ENCODE data around the gene CADPS.

- TF ChIP-seq ZNF274 (IDR thresholded peaks at IDR 0.05; ENCODE audit: low read depth, low read length) (no peak), SUZ12 (IDR thresholded peaks at IDR 0.05; ENCODE audit: extremely low read depth, insufficient read depth, insufficient read length) (no peak), YY1 (IDR thresholded peaks at IDR 0.05; ENCODE audit: insufficient read depth, insufficient read length) (no peak)
Measured at GRCh38 chr3:62546266-62546665, 328.9 kb downstream of the CADPS start.
